NCI-H2196 (cell line): ENCODE data around the gene MRI1.
"Not testable (repeated sequence)": the region's sequence is repeated elsewhere in the genome, so short reads cannot be mapped to it uniquely, and the experiment has no call there.

Experiments used
- DNase-seq: peaks from one replicate; lab custom pipeline; 2025; ENCODE audit not compliant: unreplicated experiment; lab: John Stamatoyannopoulos, UW

MRI1 gene

GRCh38 chr19:13764101-13764807, at the start of gene MRI1:
TSS of gene MRI1 (plus strand) at chr19:13764522. CDS start at chr19:13764589, 67 bp downstream.
- DNase-seq, result peak; percentile 26

GRCh38 chr19:13717194-13717643, 47.1 kb upstream of the MRI1 start:
- no peak for DNase-seq

DNA sequence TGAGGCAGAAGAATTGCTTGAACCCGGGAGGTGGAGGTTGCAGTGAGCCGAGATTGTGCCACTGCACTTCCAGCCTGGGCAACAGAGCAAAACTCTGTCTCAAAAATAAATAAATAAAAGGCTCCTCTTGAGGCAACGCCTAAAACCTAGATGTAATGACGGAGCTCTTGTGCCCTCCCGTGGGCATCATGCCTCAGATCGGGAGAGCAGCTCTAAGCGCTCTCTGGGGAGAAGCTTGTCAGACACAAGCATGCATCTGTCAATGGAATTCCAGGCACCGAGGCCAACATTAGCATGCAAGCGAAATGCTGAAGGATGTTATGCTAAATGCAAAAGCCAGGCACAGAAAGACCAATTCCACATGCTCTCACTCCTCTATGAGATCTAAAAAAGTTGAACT, 45.6 kb upstream of the MRI1 start:
- DNase-seq, result peak; percentile 75

DNA sequence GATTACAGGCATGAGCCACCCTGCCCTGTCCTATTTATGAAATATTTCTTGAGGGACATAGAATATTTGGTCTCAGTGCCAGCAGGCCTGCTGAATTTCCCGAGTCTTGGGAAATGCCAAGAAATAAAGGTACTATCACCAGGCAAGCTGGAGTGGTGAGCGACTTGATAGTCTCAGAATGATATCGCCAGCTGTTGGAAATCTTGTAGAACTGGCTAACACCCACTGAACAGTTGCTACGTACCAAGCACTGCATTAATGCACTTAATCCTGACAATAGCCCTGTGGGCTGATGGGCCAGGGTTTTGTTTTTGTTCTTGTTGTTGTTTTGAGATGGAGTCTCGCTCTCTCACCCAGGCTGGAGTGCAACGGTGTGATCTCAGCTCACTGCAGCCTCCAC, 42.2 kb upstream of the MRI1 start:
- DNase-seq, result no peak

DNA sequence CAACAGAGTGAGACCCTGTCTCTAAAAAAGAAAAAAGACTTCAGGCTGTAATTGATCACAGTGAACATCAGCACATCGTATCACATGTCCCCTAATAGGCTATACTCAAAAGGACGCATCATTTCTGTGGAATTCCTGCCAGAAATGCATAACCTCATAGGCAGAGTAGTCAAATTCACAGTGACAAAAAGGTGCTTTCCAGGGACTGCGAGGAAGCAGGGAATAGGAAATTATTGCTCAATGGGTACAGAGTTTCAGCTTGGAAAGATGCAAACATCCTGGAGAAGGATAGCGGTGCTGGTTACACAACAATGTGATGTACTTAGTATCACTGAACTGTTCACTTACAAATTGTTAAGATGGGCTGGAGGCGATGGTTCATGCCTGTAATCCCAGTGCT, 41.1 kb upstream of the MRI1 start:
- no peak for DNase-seq

GRCh38 chr19:13726323-13726722, 38.0 kb upstream of the MRI1 start:
- DNase-seq, result no peak

DNA sequence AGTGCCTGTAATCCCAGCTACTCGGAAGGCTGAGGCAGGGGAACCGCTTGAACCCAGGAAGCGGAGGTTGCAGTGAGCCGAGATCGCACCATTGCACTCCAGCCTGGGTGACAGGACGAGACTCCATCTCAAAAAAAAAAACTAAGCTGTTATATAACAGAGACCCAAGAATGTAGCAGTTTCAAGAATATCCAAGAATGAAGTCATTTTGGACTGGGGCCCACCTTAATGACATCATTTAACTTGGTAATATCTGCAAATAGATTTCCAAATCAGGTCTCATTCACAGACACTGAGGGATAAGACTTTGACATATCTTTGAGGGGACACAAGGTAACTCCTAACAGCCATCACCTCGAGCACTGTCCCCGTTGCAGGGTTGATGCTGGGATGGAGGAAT, 36.5 kb upstream of the MRI1 start:
- no peak for DNase-seq

DNA sequence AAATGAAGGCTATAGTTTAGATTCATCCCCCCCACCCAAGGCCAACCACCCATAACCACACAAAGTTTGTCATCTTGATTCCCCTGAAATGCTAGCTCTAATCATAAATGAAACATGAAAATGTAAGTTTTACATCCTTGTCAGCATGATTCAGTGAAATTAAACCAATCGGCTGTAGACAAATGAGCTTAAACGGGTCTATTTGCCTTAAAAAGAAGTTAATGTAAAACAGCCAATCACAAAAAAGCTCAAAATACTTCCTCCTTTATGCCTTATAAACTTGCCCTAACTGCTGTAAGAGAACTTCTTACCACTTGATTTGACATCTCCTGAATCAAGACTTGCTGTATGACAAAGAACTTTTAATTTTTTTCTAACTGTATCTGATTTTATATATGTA, 34.5 kb upstream of the MRI1 start:
- no peak for DNase-seq

GRCh38 chr19:13731147-13731964, 33.0 kb upstream of the MRI1 start:
- peak; percentile 95 for DNase-seq

GRCh38 chr19:13732337-13732736, 32.0 kb upstream of the MRI1 start:
- no peak for DNase-seq

GRCh38 chr19:13734751-13735150, 29.6 kb upstream of the MRI1 start:
- no peak for DNase-seq

- DNase-seq, result no peak
Measured at GRCh38 chr19:13738073-13738472, 26.2 kb upstream of the MRI1 start.

GRCh38 chr19:13741893-13742292, 22.4 kb upstream of the MRI1 start:
- DNase-seq, result no peak

GRCh38 chr19:13742756-13743155, 21.6 kb upstream of the MRI1 start:
- no peak for DNase-seq

DNA sequence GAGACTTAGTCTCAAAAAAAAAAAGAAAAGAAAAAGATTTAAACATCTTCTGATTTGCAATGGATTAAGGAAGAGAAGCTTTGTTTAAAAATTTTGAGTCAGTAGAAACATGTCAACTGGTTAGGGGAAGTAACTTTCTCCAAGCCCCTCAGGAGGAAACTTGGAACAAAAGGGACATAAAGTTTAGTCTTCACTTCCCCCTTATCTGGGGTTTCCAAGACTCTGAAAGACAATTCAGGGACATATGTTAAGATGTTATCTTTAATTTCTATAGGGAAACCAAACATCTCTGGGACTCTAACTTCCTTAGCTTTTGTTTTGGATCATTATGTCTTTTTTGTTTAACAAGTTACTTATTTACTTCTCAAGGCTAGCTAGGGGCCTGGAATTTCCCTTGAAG, 20.1 kb upstream of the MRI1 start:
- no peak for DNase-seq

GRCh38 chr19:13747098-13747453, 17.2 kb upstream of the MRI1 start:
- DNase-seq, result no peak

DNA sequence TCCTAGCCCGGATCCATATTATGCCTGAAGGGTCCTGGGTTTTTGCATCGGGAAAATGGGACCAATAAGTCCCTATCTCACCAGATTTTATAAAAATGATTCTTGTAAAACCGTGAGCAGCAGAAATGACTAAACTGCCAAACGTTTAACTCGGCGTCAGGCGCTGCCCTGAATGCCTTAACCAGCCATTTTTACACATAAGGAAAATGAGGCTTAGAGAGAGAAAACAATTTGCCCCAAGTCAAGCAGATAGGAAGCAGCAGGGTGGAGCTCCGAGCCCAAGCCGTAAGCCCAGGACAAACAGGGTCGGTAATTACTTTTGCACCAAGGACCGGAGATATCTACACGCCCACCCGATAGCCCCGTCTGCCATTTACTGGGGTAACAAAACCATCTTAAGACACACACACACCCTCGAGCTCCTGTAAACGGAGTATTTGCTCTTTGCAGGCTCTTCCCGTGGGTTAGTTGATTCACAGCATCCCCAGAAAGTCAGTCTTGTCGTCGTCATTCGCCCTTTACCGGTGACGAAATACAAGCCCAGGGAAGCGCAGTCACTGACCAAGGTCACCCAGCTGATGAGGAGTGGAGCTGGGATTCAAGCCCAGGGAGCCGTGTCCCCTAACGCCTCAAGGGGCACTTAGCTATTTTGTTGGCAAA, 16.0 kb upstream of the MRI1 start:
- no peak for DNase-seq

DNA sequence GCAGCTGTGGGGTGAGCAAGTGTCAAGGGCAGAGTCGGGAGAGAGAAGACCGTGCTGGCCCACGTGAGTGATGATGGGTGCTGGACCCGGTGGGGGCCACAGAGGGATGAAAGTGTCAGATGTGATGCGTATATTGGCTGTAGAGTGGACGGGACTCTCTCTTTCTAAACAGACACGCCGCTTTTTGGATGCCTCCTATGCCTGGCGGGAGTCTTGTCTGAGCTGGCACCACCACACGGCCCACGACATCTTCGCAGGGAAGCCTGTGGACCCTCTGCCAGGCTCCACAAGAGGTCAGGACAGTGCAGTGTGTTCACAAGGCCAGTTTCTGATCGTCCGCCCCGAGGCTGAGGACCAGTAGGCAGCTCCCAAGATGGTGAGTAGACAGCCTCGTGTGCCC, 12.9 kb upstream of the MRI1 start:
- DNase-seq, result no peak

GRCh38 chr19:13753622-13754021, 10.7 kb upstream of the MRI1 start:
- DNase-seq, result not testable (repeated sequence)

GRCh38 chr19:13756210-13756609, 8.1 kb upstream of the MRI1 start:
- no peak for DNase-seq

GRCh38 chr19:13757805-13758772, 6.2 kb upstream of the MRI1 start:
- DNase-seq, result no peak
